IgD-negative memory B cell (primary cell): ENCODE measurements around the gene TRPC4. TPM values are rescaled to one million over a fixed set of nuclear protein-coding genes. Genes with fewer than 3 reads are reported as not detected.
A peak's percentile ranks its signal among the peaks of the same experiment; 100 is the strongest.

Source experiments
- H3K27ac Mint-ChIP-seq, 3 donors: one replicate each; pipeline ENCODE4 v1.8.0; 2020 to 2022; ENCODE audit warnings: mild to moderate bottlenecking in 3 of 3, mixed read lengths in 3 of 3, moderate library complexity in 1 of 3
- H3K27me3 Mint-ChIP-seq: one replicate; pipeline ENCODE4 v1.8.0; 2021; ENCODE audit warnings: mixed read lengths
- H3K36me3 Mint-ChIP-seq: one replicate; pipeline ENCODE4 v1.8.0; 2020; ENCODE audit warnings: mild to moderate bottlenecking, mixed read lengths
- H3K4me1 Mint-ChIP-seq, 3 donors: one replicate each; pipeline ENCODE4 v1.8.0; 2020 to 2022; ENCODE audit warnings: mixed read lengths in 3 of 3, mild to moderate bottlenecking in 1 of 3
- H3K4me3 Mint-ChIP-seq, 4 donors: one replicate each; pipeline ENCODE4 v1.8.0; 2020 to 2022; ENCODE audit warnings: mild to moderate bottlenecking in 4 of 4, mixed read lengths in 4 of 4, moderate library complexity in 3 of 4
- H3K9me3 Mint-ChIP-seq, 3 donors: one replicate each; pipeline ENCODE4 v1.8.0; 2020 to 2021; ENCODE audit warnings: mixed read lengths in 3 of 3, mild to moderate bottlenecking in 1 of 3
- polyA plus RNA-seq: library from polyadenylated mRNA; unstranded; fragments of 300-500 nt; fragmentation: Illumina TruSeq; gene quantifications from one replicate; pipeline ENCODE4 v1.2.3, GENCODE V29; 2021

Gene TRPC4
- polyA plus RNA-seq, 1 donor from 2014 or later, result not detected

GRCh38 chr13:37716420-37717195 lies 153.0 kb downstream of the TRPC4 start:
- Mint-ChIP-seq H3K4me3 (no peak overlapping the region), H3K4me1 (no peaks in the 10 kb centered on the region), H3K36me3 (no peaks in the 10 kb centered on the region), H3K27ac (peak overlapping the region in 1 of 3 donors; percentile 20), H3K27me3 (no peaks in the 10 kb centered on the region), H3K9me3 (peaks cover 0 to 4% (median 2%) of the 10 kb centered on the region in 3 donors)

GRCh38 chr13:37715606-37716015 lies 154.0 kb downstream of the TRPC4 start:
- no peaks in the 10 kb centered on the region for H3K36me3 Mint-ChIP-seq
- H3K4me1 Mint-ChIP-seq, result no peaks in the 10 kb centered on the region
- no peaks in the 10 kb centered on the region for H3K27me3 Mint-ChIP-seq
- H3K4me3 Mint-ChIP-seq, result no peak overlapping the region
- peaks cover 0 to 4% (median 2%) of the 10 kb centered on the region in 3 donors for H3K9me3 Mint-ChIP-seq
- H3K27ac Mint-ChIP-seq, result no peak overlapping the region

- Mint-ChIP-seq H3K9me3 (no peaks in the 10 kb centered on the region), H3K27ac (no peak overlapping the region), H3K36me3 (no peaks in the 10 kb centered on the region), H3K4me3 (no peak overlapping the region), H3K27me3 (no peaks in the 10 kb centered on the region), H3K4me1 (no peaks in the 10 kb centered on the region)
These were observed 160.3 kb downstream of the TRPC4 start for GRCh38 chr13:37709318-37709717.

- Mint-ChIP-seq H3K27ac (no peak overlapping the region), H3K36me3 (no peaks in the 10 kb centered on the region), H3K4me3 (no peak overlapping the region), H3K27me3 (no peaks in the 10 kb centered on the region), H3K9me3 (no peaks in the 10 kb centered on the region), H3K4me1 (no peaks in the 10 kb centered on the region)
These were observed 161.7 kb downstream of the TRPC4 start for GRCh38 chr13:37707739-37708500.

GRCh38 chr13:37706041-37706440 lies 163.5 kb downstream of the TRPC4 start:
- H3K9me3 Mint-ChIP-seq, result no peaks in the 10 kb centered on the region
- H3K27me3 Mint-ChIP-seq, result no peaks in the 10 kb centered on the region
- H3K4me1 Mint-ChIP-seq, result no peaks in the 10 kb centered on the region
- no peak overlapping the region for H3K4me3 Mint-ChIP-seq
- H3K36me3 Mint-ChIP-seq, result peaks cover 2% of the 10 kb centered on the region
- no peak overlapping the region for H3K27ac Mint-ChIP-seq

- no peak overlapping the region for H3K4me3 Mint-ChIP-seq
These were observed 167.6 kb downstream of the TRPC4 start for GRCh38 chr13:37701972-37702371.

GRCh38 chr13:37701306-37701705 lies 168.3 kb downstream of the TRPC4 start:
- Mint-ChIP-seq H3K4me3 (no peak overlapping the region), H3K27ac (no peak overlapping the region), H3K9me3 (peaks cover 0 to 3% (median 0%) of the 10 kb centered on the region in 3 donors), H3K36me3 (peaks cover 2% of the 10 kb centered on the region), H3K27me3 (no peaks in the 10 kb centered on the region), H3K4me1 (no peaks in the 10 kb centered on the region)

More at GRCh38 chr13:37701972-37702371, 167.6 kb downstream of the TRPC4 start:
- no peaks in the 10 kb centered on the region for H3K4me1 Mint-ChIP-seq
- H3K36me3 Mint-ChIP-seq, result peaks cover 2% of the 10 kb centered on the region
- no peaks in the 10 kb centered on the region for H3K27me3 Mint-ChIP-seq
- peaks cover 0 to 3% (median 0%) of the 10 kb centered on the region in 3 donors for H3K9me3 Mint-ChIP-seq
- H3K27ac Mint-ChIP-seq, result no peak overlapping the region

GRCh38 chr13:37700887-37701286 lies 168.7 kb downstream of the TRPC4 start:
- peaks cover 0 to 3% (median 0%) of the 10 kb centered on the region in 3 donors for H3K9me3 Mint-ChIP-seq
- H3K36me3 Mint-ChIP-seq, result peaks cover 2% of the 10 kb centered on the region
- H3K27me3 Mint-ChIP-seq, result no peaks in the 10 kb centered on the region
- H3K4me1 Mint-ChIP-seq, result no peaks in the 10 kb centered on the region
- H3K4me3 Mint-ChIP-seq, result no peak overlapping the region
- no peak overlapping the region for H3K27ac Mint-ChIP-seq

GRCh38 chr13:37695200-37695599 lies 174.4 kb downstream of the TRPC4 start:
- Mint-ChIP-seq H3K27ac (no peak overlapping the region), H3K4me1 (no peaks in the 10 kb centered on the region), H3K4me3 (no peak overlapping the region), H3K27me3 (no peaks in the 10 kb centered on the region), H3K9me3 (peaks cover 1 to 4% (median 3%) of the 10 kb centered on the region in 3 donors), H3K36me3 (peaks cover 2% of the 10 kb centered on the region)

- peaks cover 2% of the 10 kb centered on the region for H3K36me3 Mint-ChIP-seq
These were observed 179.2 kb downstream of the TRPC4 start for GRCh38 chr13:37690361-37690760.

GRCh38 chr13:37686501-37686900 lies 183.1 kb downstream of the TRPC4 start:
- H3K4me3 Mint-ChIP-seq, result no peak overlapping the region
- no peaks in the 10 kb centered on the region for H3K27me3 Mint-ChIP-seq
- H3K27ac Mint-ChIP-seq, result no peak overlapping the region
- H3K4me1 Mint-ChIP-seq, result no peaks in the 10 kb centered on the region
- H3K36me3 Mint-ChIP-seq, result no peaks in the 10 kb centered on the region
- no peaks in the 10 kb centered on the region for H3K9me3 Mint-ChIP-seq

More at GRCh38 chr13:37690361-37690760, 179.2 kb downstream of the TRPC4 start:
- no peak overlapping the region for H3K27ac Mint-ChIP-seq
- peaks cover 0 to 4% (median 1%) of the 10 kb centered on the region in 3 donors for H3K9me3 Mint-ChIP-seq
- no peaks in the 10 kb centered on the region for H3K27me3 Mint-ChIP-seq
- H3K4me1 Mint-ChIP-seq, result no peaks in the 10 kb centered on the region
- no peak overlapping the region for H3K4me3 Mint-ChIP-seq

- Mint-ChIP-seq H3K27ac (peak overlapping the region in 1 of 3 donors; percentile 35), H3K27me3 (no peaks in the 10 kb centered on the region), H3K4me3 (no peak overlapping the region), H3K4me1 (no peaks in the 10 kb centered on the region), H3K9me3 (no peaks in the 10 kb centered on the region), H3K36me3 (no peaks in the 10 kb centered on the region)
These were observed 184.4 kb downstream of the TRPC4 start for GRCh38 chr13:37685206-37685605.

GRCh38 chr13:37682496-37682895 lies 187.1 kb downstream of the TRPC4 start:
- Mint-ChIP-seq H3K4me1 (no peaks in the 10 kb centered on the region), H3K9me3 (no peaks in the 10 kb centered on the region), H3K36me3 (no peaks in the 10 kb centered on the region), H3K27ac (no peak overlapping the region), H3K4me3 (no peak overlapping the region), H3K27me3 (no peaks in the 10 kb centered on the region)

- Mint-ChIP-seq H3K9me3 (no peaks in the 10 kb centered on the region), H3K27me3 (no peaks in the 10 kb centered on the region), H3K4me3 (no peak overlapping the region), H3K4me1 (no peaks in the 10 kb centered on the region), H3K36me3 (no peaks in the 10 kb centered on the region), H3K27ac (no peak overlapping the region)
These were observed 188.1 kb downstream of the TRPC4 start for GRCh38 chr13:37681281-37682032.

GRCh38 chr13:37680137-37680536 lies 189.4 kb downstream of the TRPC4 start:
- Mint-ChIP-seq H3K27ac (no peak overlapping the region), H3K4me1 (no peaks in the 10 kb centered on the region), H3K4me3 (no peak overlapping the region), H3K27me3 (no peaks in the 10 kb centered on the region), H3K36me3 (no peaks in the 10 kb centered on the region), H3K9me3 (no peaks in the 10 kb centered on the region)
